Measurements from ENCODE around the gene MAPT. TPM values are rescaled to one million over a fixed set of nuclear protein-coding genes. Genes with fewer than 3 reads are reported as not detected.

MAPT gene
- total and polyA plus RNA-seq, 2 of the 13 experiments (the other 11 are each of a cell fraction or from before 2014, with no cell fraction given): 2.1 to 2.8 TPM

- TF ChIP-seq ZHX2 (IDR thresholded peaks at IDR 0.05; ENCODE audit: low read depth) (no peak), ZHX2 (CRISPR knock-in tag; IDR thresholded peaks at IDR 0.05; ENCODE audit: borderline replicate concordance) (no peak), GABPB1 (CRISPR knock-in tag; IDR thresholded peaks at IDR 0.05) (peak; percentile 55; the same call in 1 of the 2 replicates), ZNF777 (CRISPR knock-in tag; IDR thresholded peaks at IDR 0.05) (0 out of 2 replicates have a peak, but pooled peaks have one; percentile 35), SOX13 (IDR thresholded peaks at IDR 0.05) (peak; percentile 50; the same call in 1 of the 2 replicates), SOX13 (CRISPR knock-in tag; conservative IDR thresholded peaks at IDR 0.05 in 1 of 2, IDR thresholded peaks at IDR 0.05 in 1 of 2) (peak in 1 of 2 experiments; percentile 56; a peak in 1 of 4 replicates), CREB3 (CRISPR knock-in tag; IDR thresholded peaks at IDR 0.05) (no peak), DR1 (CRISPR knock-in tag; IDR thresholded peaks at IDR 0.05) (no peak), NRL (CRISPR knock-in tag; IDR thresholded peaks at IDR 0.05; ENCODE audit: borderline replicate concordance) (peak; percentile 89), ZNF160 (CRISPR knock-in tag; IDR thresholded peaks at IDR 0.05) (peak; percentile 78; the same call in 1 of the 2 replicates), MATR3 (CRISPR knock-in tag; IDR thresholded peaks at IDR 0.05) (no peak), BRCA1 (CRISPR knock-in tag; IDR thresholded peaks at IDR 0.05) (peak; percentile 79), ZNF292 (CRISPR knock-in tag; IDR thresholded peaks at IDR 0.05; ENCODE audit: borderline replicate concordance, low read depth) (peak; percentile 99), MBNL3 (CRISPR knock-in tag; conservative IDR thresholded peaks at IDR 0.05) (no peak), CEBPB (IDR thresholded peaks at IDR 0.05; ENCODE audit: borderline replicate concordance, low read depth, low read length) (no peak; the same call in 1 of the 2 replicates), ZGPAT (CRISPR knock-in tag; IDR thresholded peaks at IDR 0.05) (peak; percentile 72), ZFP36 (IDR thresholded peaks at IDR 0.05; ENCODE audit: borderline replicate concordance, low read depth, low read length, partially characterized antibody) (no peak), ZXDC (CRISPR knock-in tag; IDR thresholded peaks at IDR 0.05) (no peak)
Measured at GRCh38 chr17:46003907-46004748, 109.8 kb downstream of the MAPT start (continued).

All from HepG2 (cell line).